HG03103 (cell line): ENCODE data around the gene PRR22.
"Not testable (repeated sequence)": the region's sequence is repeated elsewhere in the genome, so short reads cannot be mapped to it uniquely, and the experiment has no call there.

ENCODE experiments used
- ATAC-seq: cut with Tn5 transposase; IDR thresholded peaks from one replicate; pipeline ENCODE4 v1.9.1; 2021; ENCODE audit warnings: low read depth; ENCODE audit not compliant: unreplicated experiment

The PRR22 gene

DNA sequence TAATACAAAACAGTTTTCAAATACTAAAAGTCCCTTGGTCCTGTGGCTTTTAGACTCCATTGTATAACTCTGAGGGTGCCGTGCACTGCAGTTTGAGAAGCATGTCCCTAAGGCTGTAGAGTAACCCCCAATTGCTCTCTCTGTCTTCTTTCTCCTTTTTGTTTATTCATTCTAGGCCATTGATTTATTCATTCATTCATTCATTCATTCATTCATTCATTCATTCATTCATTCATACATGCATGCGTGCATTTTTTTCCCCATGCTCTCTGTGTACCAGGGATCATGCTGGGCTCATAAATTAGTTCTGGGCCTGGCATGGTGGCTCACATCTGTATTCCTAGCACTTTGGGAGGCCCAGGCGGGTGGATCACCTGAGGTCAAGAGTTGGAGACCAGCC, 19.3 kb downstream of the PRR22 start:
- no peak for ATAC-seq

DNA sequence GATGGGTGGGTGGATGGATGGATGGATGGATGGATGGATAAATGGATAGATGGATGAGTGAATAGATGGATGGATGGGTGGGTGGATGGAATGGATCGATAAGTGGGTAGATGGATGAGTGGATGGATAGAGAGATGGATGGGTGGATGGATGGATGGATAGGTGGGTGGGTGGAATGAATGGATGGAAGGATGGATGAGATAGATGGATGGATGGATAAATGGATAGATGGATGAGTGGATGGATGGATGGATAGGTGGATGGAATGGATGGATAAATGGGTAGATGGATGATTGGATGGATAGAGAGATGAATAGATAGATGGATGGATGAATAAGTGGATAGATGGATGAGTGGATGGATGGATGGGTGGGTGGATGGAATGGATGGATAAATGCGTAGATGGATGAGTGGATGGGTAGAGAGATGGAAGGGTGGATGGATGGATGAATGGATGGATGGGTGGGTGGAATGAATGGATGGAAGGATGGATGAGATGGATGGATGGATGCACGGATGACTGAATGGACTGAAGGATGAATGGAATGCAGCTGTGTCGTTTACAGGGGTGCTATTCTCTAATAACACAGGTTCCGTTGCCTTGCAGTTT, 21.8 kb downstream of the PRR22 start:
- no peak for ATAC-seq

DNA sequence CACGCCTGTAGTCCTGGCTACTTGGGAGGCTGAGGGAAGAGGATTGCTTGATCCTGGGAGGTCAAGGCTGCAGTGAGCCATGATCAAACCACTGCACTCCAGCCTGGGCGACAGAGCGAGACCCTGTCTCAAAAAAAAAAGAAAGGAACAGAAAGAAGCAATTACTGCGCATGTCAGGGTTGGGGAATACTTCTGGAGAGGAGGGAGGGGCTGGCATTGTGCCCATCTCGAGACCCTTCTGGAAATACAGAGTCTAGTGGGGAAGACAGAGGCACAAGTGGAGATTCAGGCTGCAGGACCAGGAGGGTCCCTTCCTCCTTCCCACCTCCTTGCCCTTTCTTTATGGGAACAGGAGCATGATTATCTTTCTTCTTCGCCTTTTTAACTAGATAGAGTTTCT, 30.8 kb downstream of the PRR22 start:
- ATAC-seq: no peak

DNA sequence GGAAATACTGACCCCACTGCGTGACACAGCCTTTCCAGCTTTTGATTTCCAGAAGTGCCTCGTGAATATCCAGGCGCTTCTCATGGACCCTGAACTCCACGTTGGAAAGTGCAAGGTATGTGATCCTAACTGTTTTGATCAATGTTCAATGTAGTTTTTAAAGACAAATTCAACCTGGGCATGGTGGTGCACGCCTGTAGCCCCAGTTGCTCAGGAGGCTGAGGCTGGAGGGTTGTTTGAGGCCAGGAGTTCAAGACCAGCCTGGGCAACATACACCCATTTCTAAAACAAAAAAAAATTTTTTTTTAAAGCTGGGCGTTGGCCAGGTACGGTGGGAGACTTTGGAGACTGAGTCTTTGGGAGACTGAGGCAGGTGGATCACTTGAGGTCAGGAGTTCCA, 32.8 kb downstream of the PRR22 start:
- ATAC-seq: no peak

DNA sequence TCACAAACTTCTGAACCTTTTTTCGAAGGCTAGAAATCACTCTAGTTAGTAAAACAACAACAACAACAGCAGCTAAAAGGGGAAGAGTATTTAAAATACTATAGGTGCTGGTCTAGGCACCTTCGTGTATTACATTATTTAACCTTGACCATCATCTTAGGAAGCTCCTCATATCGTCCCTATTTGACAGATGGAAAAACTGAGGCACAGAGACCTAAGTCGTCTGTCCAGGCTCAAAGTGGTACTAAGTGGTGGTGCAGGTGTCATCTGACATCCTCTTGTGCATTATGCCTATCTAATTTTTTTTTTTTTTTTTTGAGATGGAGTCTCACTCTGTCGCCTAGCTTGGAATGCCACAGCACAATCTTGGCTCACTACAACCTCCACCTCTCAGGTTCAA, 35.0 kb downstream of the PRR22 start:
- ATAC-seq: no peak

DNA sequence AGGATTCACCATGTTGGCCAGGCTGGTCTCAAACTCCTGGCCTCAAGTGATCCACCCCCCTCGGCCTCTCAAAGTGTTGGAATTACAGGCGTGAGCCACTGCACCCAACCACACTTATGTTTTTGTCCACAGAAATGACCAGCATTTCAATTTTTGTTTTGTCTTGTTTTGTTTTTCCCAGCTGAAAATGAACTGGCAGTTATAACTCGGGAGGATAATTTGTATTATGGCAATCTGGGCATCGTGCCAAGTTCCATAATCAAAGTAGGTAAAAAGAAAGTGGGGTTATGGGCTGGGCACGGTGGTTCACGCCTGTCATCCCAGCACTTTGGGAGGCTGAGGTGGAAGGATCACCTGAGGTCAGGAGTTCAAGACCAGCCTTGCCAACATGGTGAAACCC, 35.6 kb downstream of the PRR22 start:
- ATAC-seq: not testable (repeated sequence)

DNA sequence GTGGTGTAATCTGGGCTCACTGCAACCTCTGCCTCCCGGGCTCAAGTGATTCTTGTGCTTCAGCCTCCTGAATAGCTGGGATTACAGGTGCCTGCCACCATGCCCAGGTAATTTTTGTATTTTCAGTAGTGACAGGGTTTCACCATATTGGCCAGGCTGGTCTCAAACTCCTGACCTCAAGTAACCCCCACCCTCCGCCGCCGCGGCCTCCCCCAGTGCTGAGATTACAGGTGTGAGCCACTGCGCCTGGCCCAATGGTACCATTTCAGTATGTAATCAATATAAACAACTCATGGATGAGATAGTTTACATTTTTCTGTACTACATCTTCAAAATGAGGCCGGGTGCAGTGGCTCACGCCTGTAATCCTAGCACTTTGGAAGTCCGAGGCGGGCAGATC, 39.5 kb downstream of the PRR22 start:
- ATAC-seq: not testable (repeated sequence)

DNA sequence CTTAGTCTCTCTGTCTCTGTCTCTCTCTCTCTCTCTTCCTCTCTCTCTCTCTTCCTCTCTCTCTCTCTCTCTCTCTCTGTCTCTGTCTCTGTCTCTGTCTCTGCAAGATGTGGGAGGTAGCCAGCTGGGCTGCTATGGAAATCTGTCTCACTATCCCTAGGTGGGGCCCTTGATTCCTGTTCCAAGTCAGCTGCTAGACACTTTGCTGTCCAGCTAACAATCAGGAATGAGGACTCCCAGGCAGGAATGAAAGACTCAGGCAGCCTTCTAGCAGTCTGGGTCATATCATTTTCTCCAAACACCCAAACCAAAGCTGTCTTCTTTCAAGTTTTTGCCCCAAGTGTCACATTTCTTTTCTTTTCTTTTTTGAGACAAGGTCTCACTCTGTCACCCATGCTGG, 40.9 kb downstream of the PRR22 start:
- no peak for ATAC-seq

DNA sequence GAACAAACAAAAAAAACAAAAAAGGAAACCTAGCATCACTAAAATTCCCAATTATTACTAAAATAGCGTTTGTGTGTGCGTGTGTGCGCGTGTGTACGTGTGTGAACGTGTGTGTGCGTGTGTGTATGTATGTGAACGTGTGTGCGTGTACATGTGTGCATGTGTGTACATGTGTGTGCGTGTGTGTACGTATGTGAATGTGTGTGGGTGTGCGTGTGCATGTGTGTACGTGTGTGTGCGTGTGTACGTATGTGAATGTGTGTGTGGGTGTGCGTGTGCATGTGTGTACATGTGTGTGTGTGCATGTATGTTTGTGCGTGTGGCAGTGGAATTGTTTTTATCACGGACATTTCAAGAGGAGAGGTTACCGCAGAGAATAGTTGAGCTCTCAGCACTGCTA, 42.5 kb downstream of the PRR22 start:
- no peak for ATAC-seq

DNA sequence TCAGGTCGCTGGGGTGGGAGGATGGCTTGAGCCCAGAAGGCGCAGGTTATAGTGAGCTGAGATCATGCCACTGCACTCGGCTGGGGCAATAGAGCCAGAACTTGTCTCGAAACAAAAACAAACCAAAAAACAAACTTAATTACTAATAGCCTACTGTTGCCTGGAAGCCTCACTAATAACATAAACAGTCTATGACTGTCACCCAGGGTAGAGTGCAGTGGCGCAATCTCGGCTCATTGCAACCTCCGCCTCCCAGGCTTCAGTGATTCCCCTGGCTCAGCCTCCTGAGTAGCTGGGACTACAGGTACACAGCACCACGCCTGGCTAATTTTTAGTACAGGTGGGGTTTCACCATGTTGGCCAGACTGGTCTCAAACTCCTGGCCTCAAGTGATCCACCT, 46.1 kb downstream of the PRR22 start:
- ATAC-seq: no peak

DNA sequence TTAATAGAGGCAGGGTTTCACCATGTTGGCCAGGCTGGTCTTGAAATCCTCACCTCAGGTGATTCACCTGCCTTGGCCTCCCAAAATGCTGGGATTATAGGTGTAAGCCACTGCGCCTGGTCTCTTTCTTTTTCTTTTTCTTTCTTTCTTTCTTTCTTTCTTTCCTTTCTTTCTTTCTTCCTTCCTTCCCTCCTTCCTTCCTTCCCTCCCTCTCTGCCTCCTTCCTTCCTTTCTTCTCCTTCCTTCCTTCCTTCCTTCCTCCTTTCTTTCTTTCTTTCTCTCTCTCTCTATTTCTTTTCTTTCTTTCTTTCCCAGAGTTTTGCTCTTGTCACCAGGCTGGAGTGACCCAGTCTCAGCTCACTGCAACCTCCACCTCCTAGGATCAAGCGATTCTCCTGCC, 51.4 kb downstream of the PRR22 start:
- not testable (repeated sequence) for ATAC-seq
